ENCODE results near the gene ACTBL2.

The ACTBL2 gene

DNA sequence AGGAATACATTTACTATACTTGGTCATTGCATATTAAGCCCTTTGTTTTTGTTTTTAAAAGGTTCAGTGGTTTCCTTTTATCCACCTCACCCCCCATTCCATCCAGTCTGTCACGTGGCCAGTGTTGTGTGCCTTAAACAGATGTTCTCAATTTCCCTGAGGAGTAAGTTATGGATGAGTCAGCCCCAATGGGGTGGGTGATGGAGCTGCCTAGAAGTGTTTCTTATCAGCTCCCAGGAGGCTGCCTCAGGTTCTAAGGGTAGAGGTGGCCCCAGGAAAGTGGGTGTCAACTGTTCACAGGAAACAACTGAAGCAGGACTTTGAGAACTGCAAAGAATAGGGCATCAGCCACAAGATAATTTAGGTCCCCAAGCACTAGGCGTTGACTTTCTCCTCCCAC, 41.1 kb downstream of the ACTBL2 start (continued):
- TF ChIP-seq AEBP2 (tag by site-specific recombination; IDR thresholded peaks at IDR 0.05; ENCODE audit: borderline replicate concordance) (no peak), ZFP69B (tag by site-specific recombination; IDR thresholded peaks at IDR 0.05) (no peak), ZNF391 (tag by site-specific recombination; IDR thresholded peaks at IDR 0.05; ENCODE audit: borderline replicate concordance, low read depth) (no peak), ZNF837 (tag by site-specific recombination; IDR thresholded peaks at IDR 0.05) (no peak), ZNF121 (tag by site-specific recombination; IDR thresholded peaks at IDR 0.05) (no peak), ZBTB11 (tag by site-specific recombination; conservative IDR thresholded peaks at IDR 0.05; ENCODE audit: low read depth) (no peak), ZNF354C (tag by site-specific recombination; IDR thresholded peaks at IDR 0.05; ENCODE audit: borderline replicate concordance, low read depth) (no peak), MYNN (tag by site-specific recombination; IDR thresholded peaks at IDR 0.05; ENCODE audit: borderline replicate concordance) (no peak), ZNF174 (tag by site-specific recombination; IDR thresholded peaks at IDR 0.05) (no peak), ZNF248 (tag by site-specific recombination; IDR thresholded peaks at IDR 0.05) (no peak), ZNF146 (tag by site-specific recombination; IDR thresholded peaks at IDR 0.05) (no peak), ZNF169 (tag by site-specific recombination; IDR thresholded peaks at IDR 0.05) (no peak), ATF2 (tag by site-specific recombination; IDR thresholded peaks at IDR 0.05; ENCODE audit: low read depth) (no peak), EGR2 (tag by site-specific recombination; IDR thresholded peaks at IDR 0.05; ENCODE audit: low read depth) (peak; percentile 75), ZNF175 (tag by site-specific recombination; IDR thresholded peaks at IDR 0.05) (no peak), ZNF610 (tag by site-specific recombination; IDR thresholded peaks at IDR 0.05; ENCODE audit: borderline replicate concordance) (no peak), ZNF362 (tag by site-specific recombination; IDR thresholded peaks at IDR 0.05) (no peak), OVOL3 (tag by site-specific recombination; IDR thresholded peaks at IDR 0.05) (peak; percentile 16; the same call in 1 of the 2 replicates), ZNF223 (tag by site-specific recombination; IDR thresholded peaks at IDR 0.05) (no peak), ZBTB8A (tag by site-specific recombination; IDR thresholded peaks at IDR 0.05) (peak; percentile 46), ZNF776 (tag by site-specific recombination; IDR thresholded peaks at IDR 0.05; ENCODE audit: borderline replicate concordance) (no peak), GLI4 (tag by site-specific recombination; IDR thresholded peaks at IDR 0.05) (no peak), ZBTB48 (tag by site-specific recombination; IDR thresholded peaks at IDR 0.05) (no peak)
- TF ChIP-seq, protein P1, sequence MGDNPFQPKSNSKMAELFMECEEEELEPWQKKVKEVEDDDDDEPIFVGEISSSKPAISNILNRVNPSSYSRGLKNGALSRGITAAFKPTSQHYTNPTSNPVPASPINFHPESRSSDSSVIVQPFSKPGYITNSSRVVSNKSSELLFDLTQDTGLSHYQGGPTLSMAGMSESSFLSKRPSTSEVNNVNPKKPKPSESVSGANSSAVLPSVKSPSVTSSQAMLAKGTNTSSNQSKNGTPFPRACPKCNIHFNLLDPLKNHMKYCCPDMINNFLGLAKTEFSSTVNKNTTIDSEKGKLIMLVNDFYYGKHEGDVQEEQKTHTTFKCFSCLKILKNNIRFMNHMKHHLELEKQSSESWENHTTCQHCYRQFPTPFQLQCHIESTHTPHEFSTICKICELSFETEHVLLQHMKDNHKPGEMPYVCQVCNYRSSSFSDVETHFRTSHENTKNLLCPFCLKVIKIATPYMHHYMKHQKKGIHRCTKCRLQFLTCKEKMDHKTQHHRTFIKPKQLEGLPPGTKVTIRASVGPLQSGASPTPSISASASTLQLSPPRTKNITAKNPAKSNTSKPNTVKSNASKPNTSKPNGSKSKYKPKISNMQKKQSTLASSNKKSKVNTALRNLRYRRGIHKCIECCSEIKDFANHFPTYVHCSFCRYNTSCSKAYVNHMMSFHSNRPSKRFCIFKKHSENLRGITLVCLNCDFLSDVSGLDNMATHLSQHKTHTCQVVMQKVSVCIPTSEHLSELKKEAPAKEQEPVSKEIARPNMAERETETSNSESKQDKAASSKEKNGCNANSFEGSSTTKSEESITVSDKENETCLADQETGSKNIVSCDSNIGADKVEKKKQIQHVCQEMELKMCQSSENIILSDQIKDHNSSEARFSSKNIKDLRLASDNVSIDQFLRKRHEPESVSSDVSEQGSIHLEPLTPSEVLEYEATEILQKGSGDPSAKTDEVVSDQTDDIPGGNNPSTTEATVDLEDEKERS (tag by site-specific recombination; IDR thresholded peaks at IDR 0.05): no peak
- TF ChIP-seq, protein P2, sequence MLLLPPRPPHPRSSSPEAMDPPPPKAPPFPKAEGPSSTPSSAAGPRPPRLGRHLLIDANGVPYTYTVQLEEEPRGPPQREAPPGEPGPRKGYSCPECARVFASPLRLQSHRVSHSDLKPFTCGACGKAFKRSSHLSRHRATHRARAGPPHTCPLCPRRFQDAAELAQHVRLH (tag by site-specific recombination; IDR thresholded peaks at IDR 0.05): no peak
- TF ChIP-seq, protein P3, sequence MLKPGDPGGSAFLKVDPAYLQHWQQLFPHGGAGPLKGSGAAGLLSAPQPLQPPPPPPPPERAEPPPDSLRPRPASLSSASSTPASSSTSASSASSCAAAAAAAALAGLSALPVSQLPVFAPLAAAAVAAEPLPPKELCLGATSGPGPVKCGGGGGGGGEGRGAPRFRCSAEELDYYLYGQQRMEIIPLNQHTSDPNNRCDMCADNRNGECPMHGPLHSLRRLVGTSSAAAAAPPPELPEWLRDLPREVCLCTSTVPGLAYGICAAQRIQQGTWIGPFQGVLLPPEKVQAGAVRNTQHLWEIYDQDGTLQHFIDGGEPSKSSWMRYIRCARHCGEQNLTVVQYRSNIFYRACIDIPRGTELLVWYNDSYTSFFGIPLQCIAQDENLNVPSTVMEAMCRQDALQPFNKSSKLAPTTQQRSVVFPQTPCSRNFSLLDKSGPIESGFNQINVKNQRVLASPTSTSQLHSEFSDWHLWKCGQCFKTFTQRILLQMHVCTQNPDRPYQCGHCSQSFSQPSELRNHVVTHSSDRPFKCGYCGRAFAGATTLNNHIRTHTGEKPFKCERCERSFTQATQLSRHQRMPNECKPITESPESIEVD (tag by site-specific recombination; IDR thresholded peaks at IDR 0.05): 0 out of 2 replicates have a peak, but pooled peaks have one; percentile 15

All from HEK293 (cell line).